Fibroblast of the conjunctiva (primary cell): ENCODE measurements around the gene PCNX2.

Experiments used
- DNase-seq: peaks from one replicate; pipeline ENCODE4 v3.0.0-alpha.2; 2010; ENCODE audit warnings: low read depth

PCNX2 gene

GRCh38 chr1:233057836-233058235 is 237.7 kb downstream of the PCNX2 start:
- DNase-seq, result no peak

- DNase-seq, result no peak
These were observed 239.5 kb downstream of the PCNX2 start for GRCh38 chr1:233055879-233056641.

GRCh38 chr1:233045588-233045987 is 249.9 kb downstream of the PCNX2 start:
- no peak for DNase-seq

- no peak for DNase-seq
These were observed 252.7 kb downstream of the PCNX2 start for GRCh38 chr1:233042834-233043233.

- no peak for DNase-seq
These were observed 255.0 kb downstream of the PCNX2 start for GRCh38 chr1:233040494-233040893.

- DNase-seq, result no peak
These were observed 256.9 kb downstream of the PCNX2 start for GRCh38 chr1:233038581-233038980.

- no peak for DNase-seq
These were observed 257.7 kb downstream of the PCNX2 start for GRCh38 chr1:233037843-233038242.

- DNase-seq, result no peak
These were observed 260.7 kb downstream of the PCNX2 start for GRCh38 chr1:233034836-233035235.

- peak; percentile 48 for DNase-seq
These were observed 262.2 kb downstream of the PCNX2 start for GRCh38 chr1:233033361-233033760.

- no peak for DNase-seq
These were observed 262.6 kb downstream of the PCNX2 start for GRCh38 chr1:233032916-233033315.

- no peak for DNase-seq
These were observed 264.0 kb downstream of the PCNX2 start for GRCh38 chr1:233031521-233031920.

GRCh38 chr1:233027046-233027445 is 268.5 kb downstream of the PCNX2 start:
- DNase-seq, result no peak

- no peak for DNase-seq
These were observed 270.0 kb downstream of the PCNX2 start for GRCh38 chr1:233025567-233025966.

- no peak for DNase-seq
These were observed 270.4 kb downstream of the PCNX2 start for GRCh38 chr1:233025157-233025556.

GRCh38 chr1:233024199-233024598 is 271.3 kb downstream of the PCNX2 start:
- no peak for DNase-seq

GRCh38 chr1:233022246-233022645 is 273.3 kb downstream of the PCNX2 start:
- DNase-seq, result no peak

- DNase-seq, result no peak
These were observed 275.1 kb downstream of the PCNX2 start for GRCh38 chr1:233020426-233020825.

GRCh38 chr1:233019778-233020325 is 275.7 kb downstream of the PCNX2 start:
- peak; percentile 8 for DNase-seq

- DNase-seq, result no peak
These were observed 276.4 kb downstream of the PCNX2 start for GRCh38 chr1:233019083-233019482.

GRCh38 chr1:233016798-233017197 is 278.7 kb downstream of the PCNX2 start:
- no peak for DNase-seq

GRCh38 chr1:233015965-233016364 is 279.6 kb downstream of the PCNX2 start:
- no peak for DNase-seq

GRCh38 chr1:233012021-233012420 is 283.5 kb downstream of the PCNX2 start:
- DNase-seq, result no peak

- no peak for DNase-seq
These were observed 285.4 kb downstream of the PCNX2 start for GRCh38 chr1:233010146-233010545.

GRCh38 chr1:233006541-233006973 is 289.0 kb downstream of the PCNX2 start:
- DNase-seq, result no peak
